GM10248 (cell line): ENCODE data around the gene FAM9A.
A peak's percentile ranks its signal among the peaks of the same experiment; 100 is the strongest.

Source experiments
- CTCF ChIA-PET: fragments of 300-600 bp; sonication (Branson Sonifier 250); formaldehyde crosslinking; extraction: SDS; loops from one replicate; lab custom pipeline; 2021; ENCODE audit warnings: antibody characterized with exemption; lab: Yijun Ruan, JAX
- POLR2A ChIA-PET: fragments of 350-650 bp; sonication (Branson Sonifier 250); formaldehyde crosslinking; extraction: SDS; loops from one replicate; lab custom pipeline; 2020; ENCODE audit warnings: antibody characterized with exemption; lab: Yijun Ruan, JAX
- DNase-seq: peaks from one replicate; pipeline ENCODE4 v3.0.0; 2012; ENCODE audit errors: extremely low spot score
- CTCF ChIP-seq: IDR thresholded peaks from 2 replicates; pipeline ENCODE4 v1.5.1; 2012; ENCODE audit warnings: mild to moderate bottlenecking, low read depth; ENCODE audit errors: extremely low read depth, missing control alignments, control extremely low read depth

Gene FAM9A

GRCh38 chrX:8755813-8756212 lies 45.4 kb downstream of the FAM9A start:
- no peak for TF ChIP-seq CTCF
- no peak for DNase-seq
- CTCF ChIA-PET: no interaction called here
- POLR2A ChIA-PET: no interaction called here

DNA sequence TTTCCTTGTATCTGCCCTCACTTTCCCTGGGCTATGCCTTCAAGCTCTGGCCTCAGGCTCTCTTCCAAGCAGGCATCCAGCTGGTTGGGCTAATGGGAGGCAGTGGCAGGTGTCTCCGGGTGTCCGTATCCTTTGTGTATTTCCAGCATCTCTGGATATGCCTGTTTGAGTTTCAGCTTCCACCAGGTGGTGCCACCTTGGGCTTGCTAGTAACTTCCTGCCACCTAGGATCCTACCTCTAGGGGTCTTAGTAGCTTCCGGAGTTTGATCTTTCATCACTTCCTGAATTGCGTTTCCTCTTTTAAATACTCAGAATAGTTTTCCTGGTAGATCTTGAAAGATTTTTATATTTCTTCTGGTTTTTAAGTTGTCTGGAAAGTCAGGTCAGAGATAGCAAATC lies 46.1 kb downstream of the FAM9A start:
- ChIA-PET CTCF (no interaction called here), POLR2A (no interaction called here)
- DNase-seq: no peak
- no peak for TF ChIP-seq CTCF

DNA sequence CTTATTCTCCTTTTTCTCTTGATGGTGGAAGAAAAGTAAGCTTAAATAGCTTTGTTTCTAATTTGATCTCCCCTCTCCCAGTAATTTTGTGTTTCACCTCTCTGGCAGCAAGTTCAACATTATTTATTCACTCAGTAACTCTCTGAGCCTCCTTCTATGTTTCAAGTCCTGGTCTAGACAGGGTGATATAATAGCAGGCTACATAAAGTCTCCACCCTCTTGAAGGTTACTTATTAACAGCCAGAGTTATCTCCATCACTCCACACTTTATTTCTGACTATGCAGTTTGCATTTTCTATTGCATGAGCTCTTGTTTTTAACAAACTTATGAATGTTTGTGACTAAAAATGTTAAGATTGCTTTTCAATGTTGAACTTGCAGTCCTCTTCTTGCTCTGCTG lies 51.5 kb downstream of the FAM9A start:
- CTCF ChIA-PET: no interaction called here
- no peak for TF ChIP-seq CTCF
- POLR2A ChIA-PET: no interaction called here
- DNase-seq: no peak

GRCh38 chrX:8748855-8749254 lies 52.3 kb downstream of the FAM9A start:
- CTCF ChIA-PET: no interaction called here
- DNase-seq: peak; percentile 32
- POLR2A ChIA-PET: no interaction called here
- TF ChIP-seq CTCF: peak; percentile 13

DNA sequence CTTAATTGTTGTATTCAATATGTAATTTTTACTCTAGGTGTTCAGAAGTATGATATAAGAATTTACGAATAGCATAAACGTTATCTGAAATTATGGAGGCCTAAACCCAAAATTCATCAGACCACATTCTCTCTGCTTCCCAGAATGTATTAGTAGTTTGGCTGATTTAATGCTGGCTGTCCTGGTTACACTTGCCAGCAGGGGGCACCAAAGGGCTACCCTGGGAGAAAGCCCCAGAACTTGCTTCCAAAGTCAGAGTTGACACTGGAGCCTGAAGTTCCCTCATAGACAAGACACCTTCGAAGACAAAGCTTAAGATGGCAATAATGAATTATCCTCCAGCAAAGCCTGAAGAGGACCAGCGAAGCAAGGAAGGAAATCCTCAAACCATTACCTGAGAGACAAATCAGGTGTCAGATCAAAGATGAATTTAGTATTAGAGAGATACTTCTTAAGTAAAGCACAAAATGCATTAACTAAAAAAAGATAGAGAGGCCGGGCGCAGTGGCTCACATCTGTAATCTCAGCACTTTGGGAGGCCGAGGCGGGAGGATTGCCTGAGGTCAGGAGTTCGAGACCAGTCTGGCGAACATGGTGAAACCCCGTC lies 58.0 kb downstream of the FAM9A start:
- ChIA-PET POLR2A (no interaction called here), CTCF (interaction anchor here (0.6 to 1.1 kb wide), 2 partner anchors 9 to 185 kb away, joined by 3 read pairs; no protein-coding TSS in a partner anchor)
- DNase-seq: peak; percentile 47
- peak; percentile 52 for TF ChIP-seq CTCF

- DNase-seq: no peak
- ChIA-PET CTCF (interaction anchor here (1.1 to 1.5 kb wide), 4 partner anchors 8 to 744 kb away, joined by 4 to 6 read pairs (median 4); no protein-coding TSS in a partner anchor), POLR2A (no interaction called here)
- TF ChIP-seq CTCF: no peak
Observed at GRCh38 chrX:8741981-8742380, 59.2 kb downstream of the FAM9A start.
